ENCODE results near the gene PTBP3. TPM values are rescaled to one million over a fixed set of nuclear protein-coding genes. Genes with fewer than 3 reads are reported as not detected.

The PTBP3 gene
- total RNA-seq, 1 donor from 2014 or later = 19.3 TPM

DNA sequence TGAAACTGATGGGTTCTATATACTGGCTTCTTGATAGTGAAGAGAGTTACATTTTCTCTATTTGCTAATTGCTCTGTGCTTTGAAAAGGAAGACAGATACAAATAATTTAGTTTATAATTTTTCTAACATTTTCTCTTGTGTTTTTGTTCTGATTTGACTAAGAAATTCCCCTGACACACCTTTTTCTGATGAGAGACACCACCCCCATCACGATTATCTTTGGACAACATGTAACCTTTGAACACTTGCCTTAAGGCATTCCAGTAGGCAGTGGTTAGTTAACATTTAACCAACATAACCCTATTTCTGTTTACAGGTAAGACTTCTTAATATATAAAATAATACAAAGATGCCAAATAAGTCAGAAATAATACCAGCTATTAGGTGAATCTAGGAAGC, 4.1 kb upstream of the PTBP3 start:
- Histone ChIP-seq H3K4me3 (ENCODE audit: low read length in 3 of 3) (no peak overlapping the region), H3K9ac (ENCODE audit: low read depth in 1 of 3, low read length in 3 of 3) (no peak overlapping the region), H3K4me1 (ENCODE audit: control insufficient read depth in 3 of 3, insufficient read depth in 3 of 3, low read length in 3 of 3) (peaks cover 0 to 3% (median 0%) of the 10 kb centered on the region in 3 donors), H3K27ac (ENCODE audit: low read depth, low read length) (no peak overlapping the region), H3K36me3 (ENCODE audit: control insufficient read depth in 3 of 3, insufficient read depth in 3 of 3, low read length in 3 of 3) (no peaks in the 10 kb centered on the region), H3K9me3 (ENCODE audit: control insufficient read depth in 3 of 3, low read length in 3 of 3) (no peaks in the 10 kb centered on the region), H3K27me3 (ENCODE audit: control insufficient read depth in 3 of 3, insufficient read depth in 3 of 3, low read length in 3 of 3) (no peaks in the 10 kb centered on the region)

DNA sequence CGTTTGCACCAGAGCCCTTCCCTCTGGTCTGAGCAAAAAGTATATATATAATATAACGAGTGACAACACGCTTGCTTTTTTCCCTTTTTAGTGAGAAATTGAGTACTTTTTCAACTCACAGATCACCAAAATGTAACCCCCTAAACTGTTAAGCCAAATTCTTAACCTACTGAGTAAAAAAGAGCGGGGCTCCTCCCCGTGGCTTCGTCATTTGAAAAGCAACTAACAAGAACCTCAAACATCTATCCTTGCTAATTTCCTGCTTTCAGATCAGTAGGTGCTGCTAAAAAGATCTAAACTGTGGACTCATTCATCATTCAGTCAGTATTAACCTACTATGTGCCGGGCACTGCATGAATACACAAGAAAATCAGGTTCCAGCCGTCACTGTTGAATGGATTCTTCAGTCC, 1.0 kb upstream of the PTBP3 start:
- H3K4me3 ChIP-seq (ENCODE audit: low read length in 3 of 3) = peak overlapping the region; percentile 76 to 78 (median 78)
- H3K36me3 ChIP-seq (ENCODE audit: control insufficient read depth in 3 of 3, insufficient read depth in 3 of 3, low read length in 3 of 3) = no peaks in the 10 kb centered on the region
- no peaks in the 10 kb centered on the region for H3K27me3 ChIP-seq (ENCODE audit: control insufficient read depth in 3 of 3, insufficient read depth in 3 of 3, low read length in 3 of 3)
- H3K27ac ChIP-seq (ENCODE audit: low read depth, low read length) = peak overlapping the region; percentile 79
- H3K9ac ChIP-seq (ENCODE audit: low read depth in 1 of 3, low read length in 3 of 3) = peak overlapping the region; percentile 80 to 88 (median 86)
- peaks cover 0 to 17% (median 4%) of the 10 kb centered on the region in 3 donors for H3K4me1 ChIP-seq (ENCODE audit: control insufficient read depth in 3 of 3, insufficient read depth in 3 of 3, low read length in 3 of 3)
- H3K9me3 ChIP-seq (ENCODE audit: control insufficient read depth in 3 of 3, low read length in 3 of 3) = no peaks in the 10 kb centered on the region

DNA sequence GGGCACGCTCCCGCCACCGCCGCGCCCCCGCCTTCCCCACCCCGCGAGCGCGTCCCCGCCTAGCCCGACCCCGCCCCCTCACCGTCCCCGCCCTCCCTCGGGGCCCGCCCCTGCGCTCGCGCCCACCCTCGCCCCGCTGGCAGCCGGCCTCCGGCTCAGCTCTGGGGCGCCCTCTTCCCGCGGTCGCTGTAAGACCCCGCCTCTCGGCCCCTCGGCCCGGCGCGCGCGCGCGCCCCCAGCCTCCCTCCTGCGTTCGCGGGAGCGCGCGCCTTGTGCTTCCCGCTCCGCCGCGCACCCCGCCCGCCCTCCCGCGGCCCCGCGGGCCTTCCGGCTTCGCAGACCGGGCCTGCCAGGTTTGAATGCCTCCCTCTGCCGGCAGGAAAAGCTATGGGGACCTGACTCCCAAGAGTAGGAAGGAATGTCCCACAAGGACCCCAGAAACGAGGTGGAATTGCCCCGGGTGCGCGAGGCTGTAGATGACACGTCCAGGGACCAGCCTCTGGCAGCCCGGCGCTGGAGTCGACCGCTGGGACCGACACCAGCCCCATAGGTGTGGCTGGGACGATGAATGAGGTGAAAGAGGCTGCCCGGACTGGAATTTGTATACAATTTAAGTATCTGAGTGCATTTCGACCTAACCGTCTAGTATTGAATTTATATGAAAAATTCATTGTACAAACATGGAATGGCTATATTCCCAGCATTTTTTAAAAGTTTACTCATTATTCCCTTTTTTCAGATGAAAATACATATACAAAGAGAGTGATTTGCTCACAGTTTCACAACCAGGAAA, 416 bp upstream of the PTBP3 start:
- Histone ChIP-seq H3K9ac (ENCODE audit: low read depth in 1 of 3, low read length in 3 of 3) (peak overlapping the region; percentile 89 to 91 (median 90)), H3K9me3 (ENCODE audit: control insufficient read depth in 3 of 3, low read length in 3 of 3) (no peaks in the 10 kb centered on the region), H3K27me3 (ENCODE audit: control insufficient read depth in 3 of 3, insufficient read depth in 3 of 3, low read length in 3 of 3) (no peaks in the 10 kb centered on the region), H3K27ac (ENCODE audit: low read depth, low read length) (peak overlapping the region; percentile 93), H3K4me3 (ENCODE audit: low read length in 3 of 3) (peak overlapping the region; percentile 78 to 94 (median 88)), H3K36me3 (ENCODE audit: control insufficient read depth in 3 of 3, insufficient read depth in 3 of 3, low read length in 3 of 3) (no peaks in the 10 kb centered on the region), H3K4me1 (ENCODE audit: control insufficient read depth in 3 of 3, insufficient read depth in 3 of 3, low read length in 3 of 3) (peaks cover 0 to 17% (median 4%) of the 10 kb centered on the region in 3 donors)

DNA sequence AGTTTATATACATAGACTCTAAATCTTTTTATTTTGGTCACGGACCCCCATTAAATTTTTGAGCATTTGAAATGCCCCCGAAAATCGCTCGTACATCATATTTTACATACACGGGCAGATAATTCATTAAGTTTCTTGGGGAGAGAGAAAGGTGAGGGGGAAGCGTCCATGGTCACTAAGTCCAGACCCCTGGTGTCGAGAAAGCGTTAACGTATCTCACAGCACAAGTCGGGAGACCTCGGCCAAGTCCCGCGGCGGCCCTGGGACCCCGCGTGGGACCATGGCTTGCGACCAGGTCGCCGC, 794 bp downstream of the PTBP3 start:
- Histone ChIP-seq H3K27me3 (ENCODE audit: control insufficient read depth in 3 of 3, insufficient read depth in 3 of 3, low read length in 3 of 3) (no peaks in the 10 kb centered on the region), H3K4me1 (ENCODE audit: control insufficient read depth in 3 of 3, insufficient read depth in 3 of 3, low read length in 3 of 3) (peaks cover 0 to 17% (median 6%) of the 10 kb centered on the region in 3 donors), H3K27ac (ENCODE audit: low read depth, low read length) (peak overlapping the region; percentile 93)

DNA sequence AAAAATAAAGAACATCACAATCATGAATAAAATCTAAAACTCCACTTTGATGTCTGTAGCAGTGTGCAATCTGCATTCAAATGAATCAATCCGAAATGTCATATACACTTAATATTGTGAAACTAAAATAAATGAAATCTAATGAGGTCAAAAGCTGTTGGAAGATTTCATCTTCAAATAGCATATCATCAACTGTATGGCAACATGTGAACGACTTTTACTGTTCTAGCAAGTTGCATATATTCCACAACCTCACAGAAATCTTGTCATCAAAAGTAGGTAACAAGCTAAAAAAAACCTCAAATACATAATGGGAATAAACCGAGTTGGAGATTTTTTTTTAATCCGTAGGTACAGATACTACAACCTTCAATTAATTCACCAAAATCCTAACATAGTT, 1.2 kb downstream of the PTBP3 start:
- peak overlapping the region; percentile 88 to 94 (median 93) for H3K4me3 ChIP-seq (ENCODE audit: low read length in 3 of 3)
- H3K36me3 ChIP-seq (ENCODE audit: control insufficient read depth in 3 of 3, insufficient read depth in 3 of 3, low read length in 3 of 3) = peaks cover 0 to 3% (median 0%) of the 10 kb centered on the region in 3 donors
- H3K27ac ChIP-seq (ENCODE audit: low read depth, low read length) = peak overlapping the region; percentile 93
- peaks cover 0 to 17% (median 6%) of the 10 kb centered on the region in 3 donors for H3K4me1 ChIP-seq (ENCODE audit: control insufficient read depth in 3 of 3, insufficient read depth in 3 of 3, low read length in 3 of 3)
- peak overlapping the region; percentile 89 to 91 (median 90) for H3K9ac ChIP-seq (ENCODE audit: low read depth in 1 of 3, low read length in 3 of 3)
- H3K27me3 ChIP-seq (ENCODE audit: control insufficient read depth in 3 of 3, insufficient read depth in 3 of 3, low read length in 3 of 3) = no peaks in the 10 kb centered on the region
- H3K9me3 ChIP-seq (ENCODE audit: control insufficient read depth in 3 of 3, low read length in 3 of 3) = no peaks in the 10 kb centered on the region

More for the DNA sequence above, 794 bp downstream of the PTBP3 start:
- Histone ChIP-seq H3K36me3 (ENCODE audit: control insufficient read depth in 3 of 3, insufficient read depth in 3 of 3, low read length in 3 of 3) (peaks cover 0 to 3% (median 0%) of the 10 kb centered on the region in 3 donors), H3K9me3 (ENCODE audit: control insufficient read depth in 3 of 3, low read length in 3 of 3) (no peaks in the 10 kb centered on the region), H3K9ac (ENCODE audit: low read depth in 1 of 3, low read length in 3 of 3) (peak overlapping the region; percentile 89 to 91 (median 90)), H3K4me3 (ENCODE audit: low read length in 3 of 3) (peak overlapping the region; percentile 88 to 94 (median 93))

DNA sequence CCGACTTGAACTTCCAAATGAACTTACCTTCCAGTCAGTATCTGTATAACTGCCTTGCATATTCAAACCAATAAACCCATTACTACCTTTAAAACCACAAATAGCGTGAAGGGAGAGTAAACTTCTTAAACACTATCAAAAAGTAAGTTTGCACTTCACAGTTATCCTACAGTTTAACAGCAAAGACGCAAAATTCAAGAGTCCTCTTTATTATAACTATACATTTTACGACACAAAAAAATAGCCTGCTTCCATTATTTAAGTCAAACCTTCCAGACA, 1.8 kb downstream of the PTBP3 start:
- Histone ChIP-seq H3K27ac (ENCODE audit: low read depth, low read length) (no peak overlapping the region), H3K27me3 (ENCODE audit: control insufficient read depth in 3 of 3, insufficient read depth in 3 of 3, low read length in 3 of 3) (no peaks in the 10 kb centered on the region), H3K4me1 (ENCODE audit: control insufficient read depth in 3 of 3, insufficient read depth in 3 of 3, low read length in 3 of 3) (peaks cover 0 to 17% (median 6%) of the 10 kb centered on the region in 3 donors), H3K4me3 (ENCODE audit: low read length in 3 of 3) (peak overlapping the region in 1 of 3 donors; percentile 93), H3K9ac (ENCODE audit: low read depth in 1 of 3, low read length in 3 of 3) (peak overlapping the region in 1 of 3 donors; percentile 61), H3K36me3 (ENCODE audit: control insufficient read depth in 3 of 3, insufficient read depth in 3 of 3, low read length in 3 of 3) (peaks cover 0 to 3% (median 0%) of the 10 kb centered on the region in 3 donors), H3K9me3 (ENCODE audit: control insufficient read depth in 3 of 3, low read length in 3 of 3) (no peaks in the 10 kb centered on the region)

DNA sequence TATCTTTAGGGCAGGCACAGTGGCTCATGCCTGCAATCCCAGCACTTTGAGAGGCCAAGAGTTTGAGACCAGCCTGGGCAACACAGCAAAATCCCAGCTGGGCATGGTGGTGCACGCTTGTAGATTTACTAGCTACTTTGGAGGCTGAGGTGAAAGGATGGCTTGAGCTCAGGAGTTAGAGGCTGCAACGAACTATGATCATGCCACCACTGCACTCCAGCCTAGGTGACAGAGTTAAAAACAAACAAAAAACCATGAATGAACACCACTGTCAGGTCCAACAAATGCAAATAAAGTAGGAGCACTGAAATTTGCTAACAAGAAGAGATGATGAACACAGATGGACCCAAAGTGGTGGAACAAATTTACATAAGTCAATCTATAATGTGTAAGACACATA, 4.9 kb downstream of the PTBP3 start:
- no peak overlapping the region for H3K27ac ChIP-seq (ENCODE audit: low read depth, low read length)

DNA sequence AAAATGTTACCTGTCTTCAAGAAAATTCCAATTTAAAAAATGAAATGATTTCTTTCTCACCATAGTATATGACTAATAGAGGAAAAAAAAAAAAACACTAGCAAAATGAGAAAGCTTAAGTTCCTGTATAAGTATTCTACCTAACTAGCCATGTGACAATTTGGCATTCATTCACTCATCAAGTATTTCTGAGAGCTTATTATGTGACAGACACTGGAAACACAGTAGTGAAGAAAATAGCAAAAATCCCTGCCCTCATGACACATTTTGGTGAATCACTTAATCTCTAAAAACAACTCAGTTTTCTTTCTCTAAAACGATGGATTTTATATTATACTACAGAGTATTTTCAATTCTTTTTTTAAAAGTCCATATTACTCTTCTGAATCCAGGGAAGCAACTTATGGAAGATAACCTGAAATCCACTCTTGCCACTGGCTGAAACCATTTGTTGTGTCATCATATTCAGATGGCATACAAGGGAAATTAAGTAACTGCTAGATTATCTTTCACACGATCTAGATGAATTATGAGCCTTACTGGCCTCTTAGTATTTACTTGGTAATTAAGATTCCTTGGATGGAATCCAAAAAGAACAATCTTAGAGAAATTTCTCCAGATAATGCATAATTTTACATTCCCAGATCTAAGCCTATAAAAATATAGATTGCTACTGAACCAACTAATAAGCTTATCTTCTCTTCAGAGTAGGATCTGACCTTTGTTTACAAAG, 5.5 kb downstream of the PTBP3 start:
- H3K36me3 ChIP-seq (ENCODE audit: control insufficient read depth in 3 of 3, insufficient read depth in 3 of 3, low read length in 3 of 3) = peaks cover 0 to 3% (median 3%) of the 10 kb centered on the region in 3 donors
- H3K27me3 ChIP-seq (ENCODE audit: control insufficient read depth in 3 of 3, insufficient read depth in 3 of 3, low read length in 3 of 3) = no peaks in the 10 kb centered on the region
- no peaks in the 10 kb centered on the region for H3K9me3 ChIP-seq (ENCODE audit: control insufficient read depth in 3 of 3, low read length in 3 of 3)
- no peak overlapping the region for H3K4me3 ChIP-seq (ENCODE audit: low read length in 3 of 3)
- H3K4me1 ChIP-seq (ENCODE audit: control insufficient read depth in 3 of 3, insufficient read depth in 3 of 3, low read length in 3 of 3) = peaks cover 0 to 15% (median 6%) of the 10 kb centered on the region in 3 donors
- no peak overlapping the region for H3K9ac ChIP-seq (ENCODE audit: low read depth in 1 of 3, low read length in 3 of 3)
- H3K27ac ChIP-seq (ENCODE audit: low read depth, low read length) = no peak overlapping the region

More for the DNA sequence above, 4.9 kb downstream of the PTBP3 start:
- Histone ChIP-seq H3K4me1 (ENCODE audit: control insufficient read depth in 3 of 3, insufficient read depth in 3 of 3, low read length in 3 of 3) (peaks cover 0 to 15% (median 6%) of the 10 kb centered on the region in 3 donors), H3K36me3 (ENCODE audit: control insufficient read depth in 3 of 3, insufficient read depth in 3 of 3, low read length in 3 of 3) (peaks cover 0 to 3% (median 0%) of the 10 kb centered on the region in 3 donors), H3K9me3 (ENCODE audit: control insufficient read depth in 3 of 3, low read length in 3 of 3) (no peaks in the 10 kb centered on the region), H3K4me3 (ENCODE audit: low read length in 3 of 3) (no peak overlapping the region), H3K27me3 (ENCODE audit: control insufficient read depth in 3 of 3, insufficient read depth in 3 of 3, low read length in 3 of 3) (no peaks in the 10 kb centered on the region), H3K9ac (ENCODE audit: low read depth in 1 of 3, low read length in 3 of 3) (no peak overlapping the region)

DNA sequence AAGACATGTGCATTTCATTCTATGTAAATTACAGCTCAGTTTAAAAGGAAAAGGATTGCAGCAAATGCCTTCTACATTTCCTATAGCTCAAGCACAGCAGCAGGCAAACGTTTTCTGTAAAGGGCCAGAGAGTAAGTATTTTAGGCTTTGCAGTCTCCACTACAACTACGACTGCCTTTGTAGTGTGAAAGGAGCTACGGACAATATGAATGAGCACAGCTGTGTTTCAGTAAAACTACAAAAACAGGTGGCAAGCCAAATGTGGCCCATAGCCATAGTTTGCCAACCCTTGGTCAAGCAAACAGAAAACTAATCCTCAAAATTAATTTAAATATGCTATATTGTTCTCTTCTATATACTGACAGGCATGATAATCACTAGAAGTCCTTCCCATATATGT, 7.2 kb downstream of the PTBP3 start:
- H3K36me3 ChIP-seq (ENCODE audit: control insufficient read depth in 3 of 3, insufficient read depth in 3 of 3, low read length in 3 of 3) = peaks cover 0 to 3% (median 3%) of the 10 kb centered on the region in 3 donors
- H3K4me3 ChIP-seq (ENCODE audit: low read length in 3 of 3) = no peak overlapping the region
- H3K4me1 ChIP-seq (ENCODE audit: control insufficient read depth in 3 of 3, insufficient read depth in 3 of 3, low read length in 3 of 3) = peaks cover 0 to 2% (median 2%) of the 10 kb centered on the region in 3 donors
- no peak overlapping the region for H3K27ac ChIP-seq (ENCODE audit: low read depth, low read length)
- no peak overlapping the region for H3K9ac ChIP-seq (ENCODE audit: low read depth in 1 of 3, low read length in 3 of 3)
- no peaks in the 10 kb centered on the region for H3K9me3 ChIP-seq (ENCODE audit: control insufficient read depth in 3 of 3, low read length in 3 of 3)
- H3K27me3 ChIP-seq (ENCODE audit: control insufficient read depth in 3 of 3, insufficient read depth in 3 of 3, low read length in 3 of 3) = no peaks in the 10 kb centered on the region

DNA sequence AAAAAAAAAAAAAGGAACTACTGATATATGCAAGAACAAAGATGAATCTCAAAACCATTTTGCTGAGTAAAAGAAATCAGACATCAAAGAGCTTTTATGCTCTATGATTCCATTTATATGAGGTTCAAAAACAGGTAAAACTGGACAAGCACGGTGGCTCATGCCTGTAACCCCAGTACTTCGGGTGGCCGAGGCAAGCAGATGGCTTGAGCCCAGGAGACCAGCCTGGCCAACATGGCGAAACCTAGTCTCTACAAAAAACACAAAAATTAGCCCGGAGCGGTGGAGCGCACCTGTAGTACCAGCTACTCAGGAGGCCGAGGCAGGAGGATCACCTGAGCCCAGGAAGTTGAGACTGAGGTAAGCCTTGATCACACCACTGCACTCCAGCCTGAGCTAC, 7.8 kb downstream of the PTBP3 start:
- H3K9me3 ChIP-seq (ENCODE audit: control insufficient read depth in 3 of 3, low read length in 3 of 3) = no peaks in the 10 kb centered on the region
- H3K36me3 ChIP-seq (ENCODE audit: control insufficient read depth in 3 of 3, insufficient read depth in 3 of 3, low read length in 3 of 3) = peaks cover 0 to 3% (median 3%) of the 10 kb centered on the region in 3 donors
- H3K4me1 ChIP-seq (ENCODE audit: control insufficient read depth in 3 of 3, insufficient read depth in 3 of 3, low read length in 3 of 3) = peaks cover 0 to 2% (median 0%) of the 10 kb centered on the region in 3 donors
- no peak overlapping the region for H3K4me3 ChIP-seq (ENCODE audit: low read length in 3 of 3)
- H3K9ac ChIP-seq (ENCODE audit: low read depth in 1 of 3, low read length in 3 of 3) = no peak overlapping the region
- H3K27me3 ChIP-seq (ENCODE audit: control insufficient read depth in 3 of 3, insufficient read depth in 3 of 3, low read length in 3 of 3) = no peaks in the 10 kb centered on the region
- no peak overlapping the region for H3K27ac ChIP-seq (ENCODE audit: low read depth, low read length)
